Spleen (tissue), 11 donors: ENCODE data around the gene OTOG. TPM values are rescaled to one million over a fixed set of nuclear protein-coding genes. Genes with fewer than 3 reads are reported as not detected.

Source experiments
- DNase-seq: peaks from one replicate; pipeline ENCODE4 v3.0.0-alpha.2; 2020
- H3K27ac ChIP-seq, 8 donors: fragments of 200-600 bp; sonication (generic) in 7 of 8; 1 replicate in 4 of 8; 2 replicates in 4 of 8; pipeline versions ENCODE4 v1.5.0 to v1.8.0; 2016 to 2021; ENCODE audit warnings: inconsistent platforms in 4 of 8, mild to moderate bottlenecking in 4 of 8, moderate library complexity in 1 of 8
- H3K27me3 ChIP-seq, 7 donors: fragments of 200-600 bp; sonication (generic) in 6 of 7; replicated peaks in 1 of 7; 1 replicate in 4 of 7; 2 replicates in 3 of 7; pipeline versions ENCODE4 v1.5.0 to v1.8.0; 2016 to 2021; ENCODE audit warnings: inconsistent platforms in 3 of 7, mild to moderate bottlenecking in 1 of 7
- H3K36me3 ChIP-seq, 6 donors: fragments of 200-600 bp; sonication (generic) in 5 of 6; 1 replicate in 4 of 6; 2 replicates in 2 of 6; pipeline versions ENCODE4 v1.5.0 to v1.8.0; 2016 to 2021; ENCODE audit warnings: inconsistent platforms in 2 of 6
- H3K4me1 ChIP-seq, 6 donors: fragments of 200-600 bp; sonication (generic) in 5 of 6; 1 replicate in 3 of 6; 2 replicates in 3 of 6; pipeline versions ENCODE4 v1.5.0 to v1.8.0; 2016 to 2021; ENCODE audit warnings: inconsistent platforms in 3 of 6
- H3K4me3 ChIP-seq, 8 donors: fragments of 200-600 bp; sonication (generic) in 7 of 8; 1 replicate in 4 of 8; 2 replicates in 4 of 8; pipeline versions ENCODE4 v1.5.0 to v1.8.0; 2016 to 2021; ENCODE audit warnings: inconsistent platforms in 4 of 8, mild to moderate bottlenecking in 4 of 8, moderate library complexity in 2 of 8
- H3K9me3 ChIP-seq, 8 donors: fragments of 200-600 bp; sonication (generic) in 7 of 8; 1 replicate in 4 of 8; 2 replicates in 4 of 8; pipeline versions ENCODE4 v1.5.0 to v1.8.0; 2016 to 2021; ENCODE audit warnings: inconsistent platforms in 4 of 8
- POLR2A ChIP-seq, 3 donors: fragments of 450-650 bp; IDR thresholded peaks; one replicate each; pipeline ENCODE4 v1.5.1; 2017; ENCODE audit warnings: antibody characterized with exemption in 3 of 3, mild to moderate bottlenecking in 1 of 3
- POLR2AphosphoS5 ChIP-seq, 3 donors: sonication (generic); formaldehyde crosslinking; IDR thresholded peaks; one replicate each; pipeline ENCODE4 v1.5.1; 2017; ENCODE audit warnings: antibody characterized with exemption in 3 of 3
- WGBS, 5 donors: extraction: QIAGEN DNeasy Blood & Tissue Kit in 3 of 5; methylation state at CpG; one replicate each; pipeline versions ENCODE4 v1.1.5 to v1.1.7; 2013 to 2018; 5-methylcytosine and 5-hydroxymethylcytosine counted together
- intact Hi-C: fragments of 100-400 bp; cut with DNase I; formaldehyde crosslinking; loops from one replicate; pipeline ENCODE4 v1.15.0; 2023; ENCODE audit warnings: low total_unique reads
- polyA plus RNA-seq, 3 donors: library from polyadenylated mRNA; stranded (reverse); fragments of 200-250 nt; gene quantifications; one replicate each; pipeline ENCODE4 v1.2.1, GENCODE V29; 2013
- total RNA-seq, 7 donors: library from RNA; depleted of rRNA in 3 of 7; stranded (reverse); fragments of >200 nt in 3 of 7; fragmentation: NEBNext Ultra II Directional in 4 of 7; extraction: Animal tissue kit (Norgen Biotek cat#: 25700) in 4 of 7; gene quantifications; one replicate each; pipeline versions ENCODE4 v1.1.0 to v1.2.1, GENCODE V29; 2016 to 2021
- TF ChIP-seq, protein P1 (sequence below), 11 experiments: fragments of 200-600 bp in 7 of 11; fragments of 450-650 bp in 4 of 11; sonication (generic) in 4 of 11; IDR thresholded peaks in 8 of 11; conservative IDR thresholded peaks in 3 of 11; 1 replicate in 7 of 11; 2 replicates in 4 of 11; pipeline versions ENCODE4 v1.4.0 to v1.8.0; 2016 to 2021; ENCODE audit warnings: antibody characterized with exemption in 11 of 11, inconsistent platforms in 4 of 11, mild to moderate bottlenecking in 1 of 11
- donor health status: healthy with polysubstance abuse.
- donor health status: DM: no; HTN: no; CAD: no; lungs with moderate emphysema.
- donor health status: DM: no; HTN: no; CAD: no.
- donor health status: Bipolar disorder and iron deficiency.
- donor health status: healthy.
- donor health status: DM: no; HTN: no; CAD: no.
- donor health status: DM: yes; HTN: yes; CAD: no.

The OTOG gene
- total and polyA plus RNA-seq, 10 donors, result not detected

GRCh38 chr11:17692931-17693330 lies 145.9 kb downstream of the OTOG start:
- no peak overlapping the region for H3K4me3 ChIP-seq
- no peaks in the 10 kb centered on the region for H3K36me3 ChIP-seq
- no peak for DNase-seq
- peaks cover 5 to 76% (median 27%) of the 10 kb centered on the region in 7 donors for H3K27me3 ChIP-seq
- TF ChIP-seq, protein P1, sequence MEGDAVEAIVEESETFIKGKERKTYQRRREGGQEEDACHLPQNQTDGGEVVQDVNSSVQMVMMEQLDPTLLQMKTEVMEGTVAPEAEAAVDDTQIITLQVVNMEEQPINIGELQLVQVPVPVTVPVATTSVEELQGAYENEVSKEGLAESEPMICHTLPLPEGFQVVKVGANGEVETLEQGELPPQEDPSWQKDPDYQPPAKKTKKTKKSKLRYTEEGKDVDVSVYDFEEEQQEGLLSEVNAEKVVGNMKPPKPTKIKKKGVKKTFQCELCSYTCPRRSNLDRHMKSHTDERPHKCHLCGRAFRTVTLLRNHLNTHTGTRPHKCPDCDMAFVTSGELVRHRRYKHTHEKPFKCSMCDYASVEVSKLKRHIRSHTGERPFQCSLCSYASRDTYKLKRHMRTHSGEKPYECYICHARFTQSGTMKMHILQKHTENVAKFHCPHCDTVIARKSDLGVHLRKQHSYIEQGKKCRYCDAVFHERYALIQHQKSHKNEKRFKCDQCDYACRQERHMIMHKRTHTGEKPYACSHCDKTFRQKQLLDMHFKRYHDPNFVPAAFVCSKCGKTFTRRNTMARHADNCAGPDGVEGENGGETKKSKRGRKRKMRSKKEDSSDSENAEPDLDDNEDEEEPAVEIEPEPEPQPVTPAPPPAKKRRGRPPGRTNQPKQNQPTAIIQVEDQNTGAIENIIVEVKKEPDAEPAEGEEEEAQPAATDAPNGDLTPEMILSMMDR (IDR thresholded peaks at IDR 0.05 in 8 of 11, conservative IDR thresholded peaks at IDR 0.05 in 3 of 11), result no peak
- TF ChIP-seq POLR2AphosphoS5 (IDR thresholded peaks at IDR 0.05), result no peak
- TF ChIP-seq POLR2A (IDR thresholded peaks at IDR 0.05), result no peak
- intact Hi-C loops, result no loop called here
- no peaks in the 10 kb centered on the region for H3K9me3 ChIP-seq
- no peak overlapping the region for H3K27ac ChIP-seq
- no peaks in the 10 kb centered on the region for H3K4me1 ChIP-seq
- WGBS, 5 donors, result 59 to 75% (median 65%) methylated on average over 7 of the region's 7 CpGs

DNA sequence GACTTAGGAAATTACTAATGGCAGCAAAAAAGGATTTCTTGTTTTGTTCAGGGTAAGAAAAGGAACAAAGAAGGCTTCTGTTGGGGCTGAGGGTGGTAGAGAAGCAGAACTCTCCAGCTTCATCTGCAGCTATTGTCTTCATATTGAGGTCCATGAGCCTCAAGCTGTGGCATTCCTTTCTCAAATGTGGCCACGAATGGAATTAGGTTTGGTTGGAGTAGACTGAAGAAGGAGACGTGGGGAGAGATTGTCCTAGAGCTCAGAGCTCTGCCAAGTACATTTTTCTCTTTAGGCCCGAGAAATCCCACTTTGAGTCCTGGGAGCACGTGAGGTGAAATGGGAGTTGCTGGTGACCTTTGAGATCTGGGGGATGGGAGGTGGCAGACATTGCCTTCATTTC lies 146.5 kb downstream of the OTOG start:
- 58 to 88% (median 73%) methylated on average over 4 of the region's 4 CpGs for WGBS, 5 donors
- intact Hi-C loops, result no loop called here
- H3K9me3 ChIP-seq, result no peaks in the 10 kb centered on the region
- H3K36me3 ChIP-seq, result no peaks in the 10 kb centered on the region
- no peak overlapping the region for H3K4me3 ChIP-seq
- TF ChIP-seq POLR2AphosphoS5 (IDR thresholded peaks at IDR 0.05), result no peak
- TF ChIP-seq POLR2A (IDR thresholded peaks at IDR 0.05), result no peak
- TF ChIP-seq, protein P1 (IDR thresholded peaks at IDR 0.05 in 8 of 11, conservative IDR thresholded peaks at IDR 0.05 in 3 of 11), result no peak
- no peak overlapping the region for H3K27ac ChIP-seq
- no peaks in the 10 kb centered on the region for H3K4me1 ChIP-seq
- no peak for DNase-seq
- H3K27me3 ChIP-seq, result peaks cover 5 to 70% (median 27%) of the 10 kb centered on the region in 7 donors

DNA sequence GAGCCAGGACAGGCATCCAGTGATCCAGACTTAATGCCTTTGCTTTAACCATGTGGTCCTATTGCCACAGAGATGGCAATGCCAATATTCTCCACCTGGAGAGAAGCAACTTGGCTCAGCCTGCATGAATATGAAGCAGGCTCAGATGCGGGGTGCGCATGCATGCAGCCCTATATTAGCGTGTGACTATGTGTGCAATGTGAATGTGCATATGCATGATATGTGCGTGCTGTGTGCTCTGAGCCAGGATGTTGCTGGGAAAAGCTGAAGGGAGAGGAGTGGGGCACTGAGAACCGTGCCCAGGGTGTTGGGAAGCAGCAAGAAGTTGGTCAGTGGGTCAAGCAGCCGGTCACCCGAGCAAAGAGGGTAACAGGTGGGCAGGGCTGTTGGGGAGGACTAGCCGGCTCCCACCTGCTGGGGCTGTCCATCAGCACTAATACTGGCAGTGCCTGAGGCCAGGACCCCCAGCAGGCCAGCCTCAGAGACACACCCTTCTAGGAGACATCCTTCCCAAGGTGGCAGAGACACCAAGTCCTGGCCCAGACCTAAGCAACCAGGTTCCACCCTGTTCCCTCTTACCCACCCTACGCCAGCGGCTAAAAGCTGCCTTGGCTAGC lies 147.5 kb downstream of the OTOG start:
- no peaks in the 10 kb centered on the region for H3K4me1 ChIP-seq
- intact Hi-C loops, result no loop called here
- WGBS, 5 donors, result 78 to 93% (median 87%) methylated on average over 9 to 10 of the region's 10 CpGs
- H3K36me3 ChIP-seq, result no peaks in the 10 kb centered on the region
- no peak overlapping the region for H3K4me3 ChIP-seq
- no peak overlapping the region for H3K27ac ChIP-seq
- peaks cover 5 to 70% (median 27%) of the 10 kb centered on the region in 7 donors for H3K27me3 ChIP-seq
- no peak for DNase-seq
- H3K9me3 ChIP-seq, result no peaks in the 10 kb centered on the region
- no peak for TF ChIP-seq POLR2A (IDR thresholded peaks at IDR 0.05)
- TF ChIP-seq, protein P1 (IDR thresholded peaks at IDR 0.05 in 8 of 11, conservative IDR thresholded peaks at IDR 0.05 in 3 of 11), result no peak
- no peak for TF ChIP-seq POLR2AphosphoS5 (IDR thresholded peaks at IDR 0.05)

DNA sequence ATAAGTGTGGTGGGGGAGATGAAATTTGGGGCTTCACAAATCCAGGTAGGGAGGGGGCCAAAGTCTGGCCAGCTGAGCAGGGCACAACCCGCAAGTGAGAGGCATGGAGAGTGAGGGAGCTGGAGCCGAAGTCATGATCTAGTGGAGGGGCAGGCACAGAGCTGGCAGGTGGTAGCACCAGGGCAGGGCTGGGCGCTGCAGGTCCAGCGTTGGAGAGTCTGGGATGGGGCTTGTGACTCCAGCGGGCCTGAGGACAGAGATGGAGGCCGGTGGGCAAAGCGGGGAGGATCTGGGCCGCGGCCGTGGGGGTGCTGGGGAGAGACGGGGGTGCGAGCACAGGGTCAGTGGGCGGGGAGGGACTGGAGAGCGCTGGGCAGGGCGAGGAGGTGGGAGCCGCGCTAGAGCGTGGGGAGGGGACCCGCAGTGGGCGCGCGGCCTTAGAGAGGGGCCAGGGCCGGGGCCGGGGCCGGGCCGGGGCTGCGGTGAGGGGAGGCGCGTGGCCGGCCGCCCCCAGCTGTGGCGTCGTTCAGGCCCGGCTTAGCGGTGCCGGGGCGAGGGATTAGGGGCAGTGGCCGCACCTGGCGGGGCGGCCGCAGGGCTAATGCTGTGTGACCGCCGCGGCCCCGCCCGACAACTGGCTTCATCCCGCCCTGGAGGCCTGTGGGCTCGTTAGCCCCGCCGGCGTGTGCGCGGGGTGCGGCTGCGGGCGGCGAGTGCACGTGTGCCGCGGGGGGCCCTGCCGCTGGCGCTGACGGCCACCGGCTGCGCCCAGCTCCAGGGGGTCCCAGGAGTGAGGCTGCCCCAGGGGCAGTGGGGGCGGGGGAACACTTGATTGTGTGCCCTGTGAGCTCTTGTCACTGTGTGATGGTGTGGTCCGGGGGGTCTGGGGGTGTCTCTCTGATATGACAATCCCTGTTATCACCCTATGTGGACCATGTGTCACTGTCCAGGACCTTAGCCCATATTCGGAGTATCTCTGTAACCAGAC lies 148.7 kb downstream of the OTOG start:
- WGBS, 5 donors, result 7 to 15% (median 11%) methylated on average over 16 to 68 of the region's 68 CpGs
- H3K27me3 ChIP-seq, result peaks cover 5 to 70% (median 27%) of the 10 kb centered on the region in 7 donors

More for the DNA sequence above, 148.7 kb downstream of the OTOG start:
- Histone ChIP-seq H3K9me3 (no peaks in the 10 kb centered on the region), H3K27ac (no peak overlapping the region), H3K36me3 (no peaks in the 10 kb centered on the region), H3K4me3 (peak overlapping the region in 1 of 8 donors; percentile 15), H3K4me1 (no peaks in the 10 kb centered on the region)
- intact Hi-C loops, result no loop called here
- TF ChIP-seq, protein P1 (IDR thresholded peaks at IDR 0.05 in 8 of 11, conservative IDR thresholded peaks at IDR 0.05 in 3 of 11), result peak in 1 of 11 experiments; percentile 12
- TF ChIP-seq POLR2A (IDR thresholded peaks at IDR 0.05), result no peak
- DNase-seq, result no peak
